CD4-positive, alpha-beta T cell (primary cell): Measurements from ENCODE around the gene PCLO. TPM values are rescaled to one million over a fixed set of nuclear protein-coding genes. Genes with fewer than 3 reads are reported as not detected.

Source experiments
- ATAC-seq: fragments of 200-7000 bp; cut with Tn5 transposase; one replicate; pipeline ENCODE4 v1.10.0; 2022; ENCODE audit warnings: mild to moderate bottlenecking; ENCODE audit not compliant: poor library complexity
- CTCF ChIA-PET: fragments of 350-600 bp; sonication (Branson Sonifier 250); formaldehyde crosslinking; loops from one replicate; lab custom pipeline; 2021; ENCODE audit warnings: antibody characterized with exemption, inconsistent platforms; lab: Charles Lee
- POLR2A ChIA-PET: fragments of 350-600 bp; sonication (Branson Sonifier 250); formaldehyde crosslinking; loops from one replicate; lab custom pipeline; 2021; ENCODE audit warnings: antibody characterized with exemption, inconsistent platforms; lab: Charles Lee
- DNase-seq, 14 experiments: peaks; one replicate each; pipeline ENCODE4 v3.0.0-alpha.2; 2013 to 2020; ENCODE audit warnings: mixed read lengths in 2 of 14
- H3K27ac ChIP-seq, 2 donors: one replicate each; pipeline versions ENCODE4 v1.5.1 to v1.7.0; 2013; ENCODE audit warnings: low read length in 2 of 2, low read depth in 1 of 2, mild to moderate bottlenecking in 1 of 2
- H3K27me3 ChIP-seq, 2 experiments: 1 replicate in 1 of 2; 2 replicates in 1 of 2; pipeline versions ENCODE4 v1.6.1 to v1.7.0; 2013; ENCODE audit warnings: low read length in 2 of 2, control low read depth in 1 of 2, mild to moderate bottlenecking in 1 of 2, moderate library complexity in 1 of 2; ENCODE audit not compliant: insufficient read depth in 2 of 2, control insufficient read depth in 1 of 2
- H3K36me3 ChIP-seq: one replicate; pipeline ENCODE4 v1.6.1; 2013; ENCODE audit warnings: low read length, control low read depth; ENCODE audit not compliant: insufficient read depth
- H3K4me1 ChIP-seq: one replicate; pipeline ENCODE4 v1.6.1; 2013; ENCODE audit warnings: low read length, control low read depth; ENCODE audit not compliant: insufficient read depth
- H3K4me3 ChIP-seq: one replicate; pipeline ENCODE4 v1.5.1; 2013; ENCODE audit warnings: mild to moderate bottlenecking, low read length, moderate library complexity
- H3K9me3 ChIP-seq, 2 experiments: 1 replicate in 1 of 2; 2 replicates in 1 of 2; pipeline versions ENCODE4 v1.6.1 to v1.7.0; 2013; ENCODE audit warnings: low read length in 2 of 2, mild to moderate bottlenecking in 2 of 2, control low read depth in 1 of 2, moderate library complexity in 1 of 2; ENCODE audit not compliant: control insufficient read depth in 1 of 2, insufficient read depth in 1 of 2
- H3K27ac Mint-ChIP-seq: one replicate; pipeline ENCODE4 v1.8.0; 2020; ENCODE audit warnings: mixed read lengths
- H3K27me3 Mint-ChIP-seq: one replicate; pipeline ENCODE4 v1.8.0; 2021; ENCODE audit warnings: mixed read lengths
- H3K36me3 Mint-ChIP-seq: one replicate; pipeline ENCODE4 v1.8.0; 2021; ENCODE audit warnings: low read depth, mixed read lengths
- H3K4me1 Mint-ChIP-seq: one replicate; pipeline ENCODE4 v1.8.0; 2021; ENCODE audit warnings: low read depth, mixed read lengths
- H3K4me3 Mint-ChIP-seq: one replicate; pipeline ENCODE4 v1.8.0; 2020; ENCODE audit warnings: mild to moderate bottlenecking, mixed read lengths
- H3K9me3 Mint-ChIP-seq: one replicate; pipeline ENCODE4 v1.8.0; 2020; ENCODE audit warnings: mixed read lengths
- intact Hi-C, 2 experiments: fragments of 100-400 bp; cut with DNase I in 1 of 2; cut with micrococcal nuclease in 1 of 2; formaldehyde crosslinking; loops; one replicate each; pipeline versions ENCODE4 v1.15.1 to v1.9.0; 2023 to 2025; cut with DNase I, micrococcal nuclease
- total RNA-seq, 174 experiments: library from RNA in 2 of 174; stranded (reverse) in 2 of 174; gene quantifications; one replicate each; pipeline ENCODE4 v1.2.3 and lab custom pipeline; 2021 to 2026
- TF ChIP-seq, protein P1 (sequence below): fragments of 200-600 bp; IDR thresholded peaks from one replicate; pipeline ENCODE4 v1.8.0; 2022; ENCODE audit warnings: antibody characterized with exemption, mild to moderate bottlenecking

Gene PCLO
- total RNA-seq, 2 experiments from 2014 or later, result not detected

DNA sequence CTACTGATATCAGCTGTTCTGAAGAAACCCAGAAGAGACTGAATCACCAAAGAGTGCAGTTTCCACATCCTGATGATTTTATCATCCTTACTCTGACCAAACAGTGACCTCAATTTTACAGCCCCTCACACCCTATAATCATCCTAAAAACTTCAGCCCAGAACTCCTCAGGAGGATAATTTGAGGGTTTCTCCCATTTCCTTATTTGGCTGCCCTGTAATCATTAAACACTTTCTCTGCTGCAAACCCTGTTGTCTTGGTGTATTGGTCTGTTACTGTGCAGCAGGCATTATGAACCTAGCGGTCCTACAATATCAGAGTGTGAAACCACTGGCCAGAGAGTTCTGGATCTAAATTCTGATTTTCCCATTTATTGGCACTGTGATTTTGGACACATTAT, 141.7 kb downstream of the PCLO start:
- Histone ChIP-seq H3K27ac (no peak overlapping the region), H3K27me3 (no peaks in the 10 kb centered on the region), H3K4me3 (no peak overlapping the region), H3K4me1 (no peaks in the 10 kb centered on the region), H3K36me3 (no peaks in the 10 kb centered on the region), H3K9me3 (peaks cover 3 to 6% of the 10 kb centered on the region in 2 experiments)
- ATAC-seq (no peak), DNase-seq (no peak)
- intact Hi-C loops, result no loop called here
- Mint-ChIP-seq H3K36me3 (no peaks in the 10 kb centered on the region), H3K9me3 (peaks cover 14% of the 10 kb centered on the region), H3K27ac (no peak overlapping the region), H3K4me3 (no peak overlapping the region), H3K4me1 (no peaks in the 10 kb centered on the region), H3K27me3 (no peaks in the 10 kb centered on the region)
- TF ChIP-seq, protein P1, sequence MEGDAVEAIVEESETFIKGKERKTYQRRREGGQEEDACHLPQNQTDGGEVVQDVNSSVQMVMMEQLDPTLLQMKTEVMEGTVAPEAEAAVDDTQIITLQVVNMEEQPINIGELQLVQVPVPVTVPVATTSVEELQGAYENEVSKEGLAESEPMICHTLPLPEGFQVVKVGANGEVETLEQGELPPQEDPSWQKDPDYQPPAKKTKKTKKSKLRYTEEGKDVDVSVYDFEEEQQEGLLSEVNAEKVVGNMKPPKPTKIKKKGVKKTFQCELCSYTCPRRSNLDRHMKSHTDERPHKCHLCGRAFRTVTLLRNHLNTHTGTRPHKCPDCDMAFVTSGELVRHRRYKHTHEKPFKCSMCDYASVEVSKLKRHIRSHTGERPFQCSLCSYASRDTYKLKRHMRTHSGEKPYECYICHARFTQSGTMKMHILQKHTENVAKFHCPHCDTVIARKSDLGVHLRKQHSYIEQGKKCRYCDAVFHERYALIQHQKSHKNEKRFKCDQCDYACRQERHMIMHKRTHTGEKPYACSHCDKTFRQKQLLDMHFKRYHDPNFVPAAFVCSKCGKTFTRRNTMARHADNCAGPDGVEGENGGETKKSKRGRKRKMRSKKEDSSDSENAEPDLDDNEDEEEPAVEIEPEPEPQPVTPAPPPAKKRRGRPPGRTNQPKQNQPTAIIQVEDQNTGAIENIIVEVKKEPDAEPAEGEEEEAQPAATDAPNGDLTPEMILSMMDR, result no peak
- ChIA-PET CTCF (no interaction called here), POLR2A (no interaction called here)

DNA sequence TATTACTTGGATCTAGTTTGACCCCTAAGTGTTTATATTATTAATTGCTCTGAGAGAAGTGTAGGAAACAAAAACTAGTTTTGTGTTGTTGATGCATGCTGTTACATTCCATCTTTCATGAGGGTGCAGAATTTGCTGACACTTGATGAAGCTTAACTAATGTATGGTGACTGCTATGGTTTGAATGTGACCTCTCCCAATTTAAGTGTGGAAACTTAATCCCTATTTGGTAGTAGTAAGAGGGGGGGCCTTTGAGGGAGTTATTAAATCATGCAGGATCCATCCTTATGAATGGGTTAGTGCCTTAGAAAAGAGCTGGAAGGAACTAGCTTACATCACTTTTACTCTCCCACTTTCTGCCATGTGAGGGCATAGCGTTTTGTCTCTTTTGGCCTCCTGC, 142.5 kb downstream of the PCLO start:
- H3K9me3 ChIP-seq, result peaks cover 3 to 6% of the 10 kb centered on the region in 2 experiments
- ChIA-PET CTCF (no interaction called here), POLR2A (no interaction called here)
- H3K27ac Mint-ChIP-seq, result no peak overlapping the region
- ATAC-seq (no peak), DNase-seq (no peak)
- peaks cover 14% of the 10 kb centered on the region for H3K9me3 Mint-ChIP-seq
- no peak overlapping the region for H3K4me3 Mint-ChIP-seq
- TF ChIP-seq, protein P1, result no peak
- intact Hi-C loops, result loop anchor here in 1 of 2 experiments (1.0 kb wide), 1 partner anchor 11 kb away; no protein-coding TSS in a partner anchor
- H3K4me1 ChIP-seq, result no peaks in the 10 kb centered on the region
- H3K27ac ChIP-seq, result no peak overlapping the region
- no peak overlapping the region for H3K4me3 ChIP-seq
- H3K4me1 Mint-ChIP-seq, result no peaks in the 10 kb centered on the region
- no peaks in the 10 kb centered on the region for H3K27me3 ChIP-seq
- H3K36me3 Mint-ChIP-seq, result no peaks in the 10 kb centered on the region
- H3K27me3 Mint-ChIP-seq, result no peaks in the 10 kb centered on the region
- H3K36me3 ChIP-seq, result no peaks in the 10 kb centered on the region

DNA sequence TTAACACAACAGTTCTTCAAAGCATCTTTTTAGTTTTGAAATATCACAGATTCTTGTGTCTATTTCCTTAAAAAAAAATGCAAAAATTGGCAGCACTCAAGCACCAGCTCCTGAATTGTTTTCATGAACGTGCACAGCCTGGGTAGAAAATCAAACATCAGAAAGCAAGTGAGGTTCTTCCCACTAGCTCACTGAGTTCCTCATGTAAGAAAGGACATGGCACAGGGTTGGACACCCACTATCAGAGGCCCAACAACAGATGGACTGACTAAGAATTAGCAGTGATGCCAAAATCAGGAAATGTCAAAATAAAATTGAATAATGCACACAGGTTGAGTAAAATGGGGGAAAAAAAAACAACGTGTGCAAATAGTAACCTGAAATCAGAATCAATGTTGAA, 146.8 kb downstream of the PCLO start:
- Histone ChIP-seq H3K27me3 (no peaks in the 10 kb centered on the region), H3K4me3 (no peak overlapping the region), H3K4me1 (no peaks in the 10 kb centered on the region), H3K36me3 (no peaks in the 10 kb centered on the region), H3K9me3 (no peaks in the 10 kb centered on the region), H3K27ac (no peak overlapping the region)
- intact Hi-C loops, result no loop called here
- ChIA-PET POLR2A (no interaction called here), CTCF (no interaction called here)
- TF ChIP-seq, protein P1, result no peak
- no peak overlapping the region for H3K27ac Mint-ChIP-seq
- H3K9me3 Mint-ChIP-seq, result peaks cover 8% of the 10 kb centered on the region
- H3K4me1 Mint-ChIP-seq, result no peaks in the 10 kb centered on the region
- no peak overlapping the region for H3K4me3 Mint-ChIP-seq
- ATAC-seq (no peak), DNase-seq (no peak)
- no peaks in the 10 kb centered on the region for H3K36me3 Mint-ChIP-seq
- H3K27me3 Mint-ChIP-seq, result no peaks in the 10 kb centered on the region
